M059J (cell line): ENCODE measurements around the gene ECI2. TPM values are rescaled to one million over a fixed set of nuclear protein-coding genes. Genes with fewer than 3 reads are reported as not detected.

Experiments used
- DNase-seq: peaks from one replicate; pipeline ENCODE4 v3.0.0-alpha.2; 2012; ENCODE audit warnings: low read depth
- total RNA-seq: library from RNA; depleted of rRNA; stranded (reverse); fragments of >200 nt; shearing (Covaris generic); gene quantifications from 2 replicates; pipeline ENCODE4 v1.2.3, GENCODE V29; 2014

Gene ECI2
- total RNA-seq, 1 experiment from 2014 or later = 178 TPM

GRCh38 chr6:4139272-4139671 is 3.9 kb upstream of the ECI2 start:
- DNase-seq = peak; percentile 50

DNA sequence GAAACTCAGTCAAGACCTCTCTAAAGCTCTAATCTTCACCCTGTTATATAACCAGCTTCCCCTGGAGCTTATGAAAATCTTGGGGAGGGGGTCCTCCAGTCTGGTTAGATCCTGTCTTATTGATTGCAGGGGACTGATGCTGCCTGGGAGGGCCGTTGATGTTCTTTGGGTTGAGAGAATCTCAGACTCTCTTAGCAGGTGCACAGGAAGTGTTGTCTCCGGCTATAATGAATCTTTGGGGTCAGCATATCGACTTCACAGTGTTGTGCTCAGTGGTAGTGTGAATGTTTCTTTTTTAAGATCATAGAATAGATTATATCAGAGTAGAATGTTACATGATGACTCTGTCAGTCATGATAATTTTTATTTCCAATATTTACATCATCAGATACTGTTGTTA is 2.8 kb upstream of the ECI2 start:
- no peak for DNase-seq

DNA sequence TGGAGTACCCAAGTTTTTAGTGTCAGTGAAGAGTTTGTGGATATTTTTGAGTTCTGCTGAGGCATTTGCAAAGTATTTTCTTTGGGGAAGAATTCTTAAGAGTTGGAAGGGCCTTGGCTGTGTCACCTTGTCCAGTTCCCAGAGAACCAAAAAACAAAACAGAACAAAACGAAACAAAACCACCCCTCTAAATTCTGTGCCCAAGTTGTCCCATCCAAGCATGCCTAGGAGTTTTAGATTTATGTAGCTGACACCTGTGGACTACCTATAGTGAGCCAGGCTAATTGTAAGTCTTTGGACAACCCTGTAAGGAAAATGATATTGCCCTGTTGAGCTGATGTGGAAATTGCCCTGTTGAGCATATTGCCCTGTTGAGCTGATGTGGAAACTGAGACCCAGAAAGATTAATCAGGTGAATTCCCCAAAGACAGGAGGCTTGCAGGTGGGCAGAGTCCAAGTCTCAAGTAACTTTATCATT is 1.0 kb upstream of the ECI2 start:
- no peak for DNase-seq

DNA sequence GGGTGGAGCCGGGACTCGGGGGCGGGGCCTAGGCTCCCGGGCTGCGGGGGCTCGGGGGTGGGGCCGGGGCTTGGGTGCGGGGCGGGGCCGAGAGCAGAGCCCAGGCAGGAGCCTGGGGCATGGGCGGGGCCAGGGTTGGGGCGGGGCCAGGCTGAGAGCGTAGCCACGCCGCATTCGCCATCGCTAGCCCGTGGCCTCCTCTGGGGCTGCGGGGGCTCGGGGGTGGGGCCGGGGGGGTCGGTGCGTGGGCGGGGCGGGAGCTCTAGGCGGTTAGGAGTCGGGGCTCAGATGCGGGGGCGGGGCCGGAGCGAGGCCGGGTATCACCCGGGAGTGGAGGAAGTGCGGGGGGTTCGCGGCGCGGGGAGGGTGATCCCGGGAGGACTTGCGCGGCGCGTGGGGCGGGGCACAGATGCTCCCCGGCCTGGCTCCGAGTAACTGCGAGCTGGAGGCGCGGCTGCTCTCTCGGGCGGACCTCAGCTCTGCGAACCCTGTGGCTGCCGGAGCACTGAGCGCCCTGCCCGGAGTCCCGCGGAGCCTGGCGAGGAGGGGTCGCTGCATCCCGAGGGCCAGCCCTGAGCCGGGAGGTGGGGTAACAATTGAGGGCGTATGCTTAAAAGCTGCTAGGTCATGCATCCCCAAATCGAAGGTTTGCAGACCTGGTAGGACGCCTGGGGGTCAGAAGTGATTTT is 434 bp upstream of the ECI2 start:
- DNase-seq = peak; percentile 96

DNA sequence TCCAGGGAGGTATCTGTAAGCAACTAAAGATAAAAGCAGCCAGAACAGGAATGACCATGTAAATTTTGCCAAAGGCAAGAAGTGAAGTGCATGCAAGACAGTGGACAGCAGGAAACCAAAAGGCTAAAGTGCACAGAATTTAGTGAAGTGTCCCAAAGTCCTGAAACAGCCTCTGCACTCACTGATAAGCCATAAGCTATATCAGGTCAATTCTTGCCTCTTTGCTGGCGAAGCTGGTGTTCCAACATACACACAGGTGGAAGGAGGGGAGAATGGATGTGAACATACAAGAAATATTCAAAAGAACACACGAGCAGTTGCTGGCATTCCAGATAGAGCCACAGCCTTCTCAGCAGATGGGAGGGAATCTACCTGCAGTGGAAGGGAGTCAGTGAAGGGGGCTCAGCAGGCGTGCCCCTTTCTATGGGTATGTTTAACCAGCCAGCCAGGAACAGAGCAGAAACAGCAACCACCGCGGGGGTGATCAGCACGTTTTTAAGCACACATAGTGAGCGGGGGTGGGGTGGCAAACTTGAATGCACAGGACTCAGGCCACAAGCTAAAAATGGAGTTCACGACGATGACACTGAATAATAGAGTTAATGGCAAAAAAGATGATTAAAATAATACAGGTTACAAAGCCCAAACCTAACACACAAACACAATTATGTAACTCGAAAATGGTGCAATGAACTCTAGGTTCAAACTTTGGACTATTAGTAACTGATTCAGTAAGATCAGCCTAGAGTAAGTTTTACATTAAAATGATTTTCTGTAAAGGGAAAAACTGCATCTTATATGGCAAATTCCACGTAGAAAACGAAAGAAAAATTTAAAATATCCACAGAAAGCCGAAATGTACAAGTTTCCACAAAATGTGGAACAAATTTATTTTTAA is 1.2 kb downstream of the ECI2 start:
- DNase-seq = peak; percentile 52

DNA sequence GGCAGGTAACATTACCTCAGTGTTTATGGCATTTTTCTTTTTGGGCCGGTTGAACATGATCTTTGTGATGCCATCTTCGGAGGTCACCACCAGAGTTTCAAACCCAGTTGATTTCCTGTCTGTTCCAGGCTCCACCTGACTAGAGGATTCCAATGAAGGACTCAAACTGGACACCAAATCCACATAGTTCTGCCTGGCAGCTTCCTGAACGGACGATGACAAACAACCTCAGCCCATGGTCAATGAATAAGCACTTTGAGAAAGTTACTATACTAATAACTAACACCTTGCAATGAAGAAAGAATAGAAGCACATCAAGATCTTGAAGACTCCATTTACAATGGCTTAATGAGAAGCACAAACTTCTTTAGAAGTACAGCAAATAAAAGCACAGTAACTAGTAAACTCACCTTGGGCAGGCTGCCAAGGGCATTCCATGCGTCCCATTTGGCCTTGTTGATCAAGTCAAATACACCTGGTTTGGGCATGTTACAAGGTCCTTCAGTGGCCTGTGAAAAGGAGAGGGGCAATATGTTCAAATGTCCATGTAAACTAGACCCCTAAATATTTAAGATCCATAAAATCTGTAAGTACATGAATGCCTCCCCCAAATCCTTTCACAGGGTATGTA is 4.9 kb downstream of the ECI2 start:
- no peak for DNase-seq

DNA sequence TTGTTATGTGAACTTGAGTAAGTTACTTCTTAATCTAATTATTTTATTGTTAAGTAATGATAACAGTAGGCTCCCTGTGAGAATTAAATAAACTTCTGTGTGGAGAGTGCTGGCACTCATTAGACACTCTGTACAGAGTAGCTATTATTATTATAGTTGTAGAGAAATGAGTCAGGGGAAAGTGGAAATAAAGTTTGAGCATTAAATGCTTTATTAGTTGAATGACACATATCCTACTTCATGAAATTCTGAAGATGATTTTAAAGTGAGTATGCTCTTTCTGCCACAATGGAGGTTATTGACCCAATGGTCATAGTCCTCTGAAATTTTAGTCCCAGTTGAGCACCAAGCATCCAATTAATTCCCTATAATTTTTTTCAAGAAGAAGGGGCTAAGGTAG is 5.9 kb downstream of the ECI2 start:
- DNase-seq = peak; percentile 50

- peak; percentile 62 for DNase-seq
Measured at GRCh38 chr6:4128748-4129147, 6.6 kb downstream of the ECI2 start.

GRCh38 chr6:4128072-4128471 is 7.3 kb downstream of the ECI2 start:
- no peak for DNase-seq

GRCh38 chr6:4125933-4126864 is 9.2 kb downstream of the ECI2 start:
- peak; percentile 95 for DNase-seq

- no peak for DNase-seq
Measured at GRCh38 chr6:4125500-4125899, 9.9 kb downstream of the ECI2 start.

GRCh38 chr6:4124351-4124750 is 11.0 kb downstream of the ECI2 start:
- no peak for DNase-seq

- no peak for DNase-seq
Measured at GRCh38 chr6:4115741-4116140, 19.6 kb downstream of the ECI2 start.

DNA sequence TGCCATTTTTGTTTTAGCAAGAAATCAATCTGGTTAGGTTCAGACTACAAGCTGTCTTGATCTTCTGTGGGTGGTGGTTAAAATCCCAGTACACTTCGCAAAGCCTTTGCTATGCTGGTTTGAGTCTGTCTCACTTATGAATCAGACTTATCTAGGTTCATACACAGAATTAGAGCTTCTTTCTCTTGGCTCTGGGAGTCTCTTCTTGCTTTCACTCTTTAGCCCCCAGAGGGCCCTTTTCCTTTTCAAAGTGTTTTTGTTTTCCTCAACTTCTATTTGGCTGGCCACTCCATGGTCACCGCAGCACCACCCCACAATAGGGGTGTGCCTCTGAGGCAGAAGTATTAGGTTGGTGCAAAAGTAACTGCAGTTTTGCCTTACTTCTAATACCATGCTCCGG is 21.3 kb downstream of the ECI2 start:
- DNase-seq = no peak

- no peak for DNase-seq
Measured at GRCh38 chr6:4113649-4114048, 21.7 kb downstream of the ECI2 start.

DNA sequence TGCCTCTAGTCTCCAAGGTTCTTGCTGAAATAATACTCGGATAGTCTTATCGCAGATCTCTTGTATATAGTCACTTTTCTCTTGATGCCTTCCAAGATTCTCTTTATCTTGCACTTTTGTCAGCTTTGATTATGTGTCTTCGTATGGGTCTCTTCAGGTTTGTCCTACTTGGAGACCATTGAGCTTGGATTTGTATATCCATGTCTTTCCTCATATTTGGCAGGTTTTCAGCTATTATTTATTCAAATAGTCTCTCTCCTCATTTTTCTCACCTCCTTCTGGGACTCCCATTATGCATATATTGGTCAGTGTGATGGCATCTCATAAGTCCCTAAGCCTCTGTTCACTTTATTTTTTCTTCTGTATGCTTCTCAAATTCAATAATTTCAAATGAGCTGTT is 23.0 kb downstream of the ECI2 start:
- DNase-seq = no peak

DNA sequence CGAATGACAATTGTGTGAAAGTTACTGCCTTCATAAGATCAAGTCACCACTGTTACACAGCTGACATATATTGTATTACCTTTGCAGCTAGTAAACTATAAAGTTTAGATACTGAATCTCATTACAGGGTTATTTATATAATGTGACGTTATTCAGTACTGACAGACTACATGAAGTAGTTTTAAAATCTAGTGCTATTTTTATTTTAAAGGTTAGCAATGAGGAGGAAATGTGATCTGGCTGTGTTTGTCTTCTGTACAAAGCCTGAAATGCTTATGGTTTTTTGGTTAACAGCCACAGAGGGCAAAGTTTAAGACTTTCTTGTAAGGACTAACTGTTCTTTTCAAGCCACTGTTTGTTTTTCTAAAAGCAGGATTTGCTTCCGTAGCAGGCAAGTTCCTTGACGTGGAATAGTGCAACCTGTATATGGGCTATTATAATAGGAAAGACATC is 26.0 kb downstream of the ECI2 start:
- DNase-seq = peak; percentile 78

DNA sequence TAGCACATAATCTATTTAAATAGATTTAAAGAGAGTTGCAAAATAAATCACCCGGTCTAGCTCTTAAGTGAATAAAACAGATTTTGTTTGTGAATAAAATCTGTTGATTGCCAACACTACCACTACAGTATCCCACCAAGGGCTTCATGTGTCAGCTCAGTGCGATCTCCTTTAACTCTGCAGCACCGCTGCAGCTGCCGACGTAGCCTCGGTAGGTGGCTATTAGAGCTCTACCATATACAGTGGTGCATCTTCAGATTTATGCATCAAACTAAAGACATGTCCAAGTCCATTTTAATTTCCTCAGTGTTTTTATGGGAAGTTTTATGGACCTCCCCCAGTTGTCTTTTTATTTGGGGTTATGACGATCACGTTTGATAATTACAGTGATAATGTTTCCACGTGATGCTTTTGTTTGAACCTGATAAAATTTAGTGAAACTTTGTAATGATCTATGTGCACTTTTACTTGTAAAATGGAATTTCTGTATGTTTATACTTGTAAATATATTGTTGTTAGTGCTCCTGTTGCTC is 26.7 kb downstream of the ECI2 start:
- no peak for DNase-seq

- DNase-seq = no peak
Measured at GRCh38 chr6:4107873-4108272, 27.5 kb downstream of the ECI2 start.

- DNase-seq = no peak
Measured at GRCh38 chr6:4105980-4106536, 29.3 kb downstream of the ECI2 start.

- DNase-seq = peak; percentile 59
Measured at GRCh38 chr6:4103929-4104328, 31.4 kb downstream of the ECI2 start.
